Measurements from ENCODE around the gene NDUFS2.
"Not testable (repeated sequence)": the region's sequence is repeated elsewhere in the genome, so short reads cannot be mapped to it uniquely, and the experiment has no call there.

Gene NDUFS2

GRCh38 chr1:161255955-161256520 is 53.9 kb downstream of the NDUFS2 start:
- DNase-seq = not testable (repeated sequence)

GRCh38 chr1:161257109-161257508 is 54.9 kb downstream of the NDUFS2 start:
- DNase-seq = not testable (repeated sequence)

- no peak for DNase-seq
These were observed 56.5 kb downstream of the NDUFS2 start, which contains the start of gene PCP4L1 for GRCh38 chr1:161258439-161259344. TSS of gene PCP4L1 (plus strand) at chr1:161258745. CDS start at chr1:161258975, 230 bp downstream.

- no peak for DNase-seq
These were observed 57.2 kb downstream of the NDUFS2 start for GRCh38 chr1:161259345-161259702.

- DNase-seq = no peak
These were observed 57.6 kb downstream of the NDUFS2 start for GRCh38 chr1:161259765-161260164.

GRCh38 chr1:161260376-161261260 is 58.5 kb downstream of the NDUFS2 start:
- no peak for DNase-seq

- no peak for DNase-seq
These were observed 59.4 kb downstream of the NDUFS2 start for GRCh38 chr1:161261261-161262235.

All from NCI-H1092 (cell line).